IPS-18a (cell line): ENCODE data around the gene CCSER2.

Experiments used
- H3K27ac ChIP-seq: one replicate; pipeline ENCODE4 v1.5.1; 2013; ENCODE audit warnings: low read length
- H3K27me3 ChIP-seq: one replicate; pipeline ENCODE4 v1.6.1; 2013; ENCODE audit warnings: mild to moderate bottlenecking, low read length; ENCODE audit not compliant: control insufficient read depth, insufficient read depth
- H3K36me3 ChIP-seq: one replicate; pipeline ENCODE4 v1.6.1; 2013; ENCODE audit warnings: low read depth, low read length; ENCODE audit not compliant: control insufficient read depth
- H3K4me1 ChIP-seq: one replicate; pipeline ENCODE4 v1.6.1; 2013; ENCODE audit warnings: low read depth, low read length; ENCODE audit not compliant: control insufficient read depth
- H3K4me3 ChIP-seq: one replicate; pipeline ENCODE4 v1.5.1; 2013; ENCODE audit warnings: low read length
- H3K9ac ChIP-seq: one replicate; pipeline ENCODE4 v1.6.1; 2013; ENCODE audit warnings: mild to moderate bottlenecking, low read length, moderate library complexity
- H3K9me3 ChIP-seq: one replicate; pipeline ENCODE4 v1.6.1; 2013; ENCODE audit warnings: low read depth, low read length; ENCODE audit not compliant: control insufficient read depth

Gene CCSER2

GRCh38 chr10:84510121-84510520 is 181.7 kb downstream of the CCSER2 start:
- peaks cover 5% of the 10 kb centered on the region for H3K36me3 ChIP-seq
- no peak overlapping the region for H3K27ac ChIP-seq
- H3K4me3 ChIP-seq, result no peak overlapping the region
- H3K4me1 ChIP-seq, result peaks cover 8% of the 10 kb centered on the region
- H3K9ac ChIP-seq, result no peak overlapping the region
- H3K9me3 ChIP-seq, result no peaks in the 10 kb centered on the region
- no peaks in the 10 kb centered on the region for H3K27me3 ChIP-seq

- Histone ChIP-seq H3K9ac (no peak overlapping the region), H3K9me3 (no peaks in the 10 kb centered on the region), H3K4me3 (no peak overlapping the region), H3K4me1 (peaks cover 8% of the 10 kb centered on the region), H3K27ac (no peak overlapping the region), H3K36me3 (peaks cover 5% of the 10 kb centered on the region), H3K27me3 (no peaks in the 10 kb centered on the region)
These were observed 182.7 kb downstream of the CCSER2 start for GRCh38 chr10:84511106-84511505.

- Histone ChIP-seq H3K27ac (no peak overlapping the region), H3K36me3 (peaks cover 5% of the 10 kb centered on the region), H3K9me3 (no peaks in the 10 kb centered on the region), H3K9ac (no peak overlapping the region), H3K4me3 (no peak overlapping the region), H3K27me3 (no peaks in the 10 kb centered on the region), H3K4me1 (peaks cover 8% of the 10 kb centered on the region)
These were observed 183.4 kb downstream of the CCSER2 start for GRCh38 chr10:84511709-84512285.

GRCh38 chr10:84517554-84517953 is 189.2 kb downstream of the CCSER2 start:
- no peak overlapping the region for H3K9ac ChIP-seq
- no peaks in the 10 kb centered on the region for H3K9me3 ChIP-seq
- peaks cover 5% of the 10 kb centered on the region for H3K36me3 ChIP-seq
- no peak overlapping the region for H3K27ac ChIP-seq
- no peaks in the 10 kb centered on the region for H3K27me3 ChIP-seq
- peaks cover 24% of the 10 kb centered on the region for H3K4me1 ChIP-seq
- H3K4me3 ChIP-seq, result no peak overlapping the region

GRCh38 chr10:84519235-84519634 is 190.8 kb downstream of the CCSER2 start:
- Histone ChIP-seq H3K4me3 (no peak overlapping the region), H3K27ac (no peak overlapping the region), H3K9me3 (no peaks in the 10 kb centered on the region), H3K4me1 (peaks cover 16% of the 10 kb centered on the region), H3K36me3 (peaks cover 2% of the 10 kb centered on the region), H3K27me3 (no peaks in the 10 kb centered on the region), H3K9ac (no peak overlapping the region)

GRCh38 chr10:84521013-84521412 is 192.6 kb downstream of the CCSER2 start:
- Histone ChIP-seq H3K4me3 (no peak overlapping the region), H3K36me3 (no peaks in the 10 kb centered on the region), H3K27me3 (no peaks in the 10 kb centered on the region), H3K27ac (no peak overlapping the region), H3K9me3 (peaks cover 7% of the 10 kb centered on the region), H3K4me1 (peaks cover 15% of the 10 kb centered on the region), H3K9ac (no peak overlapping the region)

GRCh38 chr10:84521468-84521867 is 193.1 kb downstream of the CCSER2 start:
- Histone ChIP-seq H3K36me3 (no peaks in the 10 kb centered on the region), H3K4me1 (peaks cover 15% of the 10 kb centered on the region)

GRCh38 chr10:84522612-84523462 is 194.4 kb downstream of the CCSER2 start:
- H3K4me3 ChIP-seq, result no peak overlapping the region
- no peak overlapping the region for H3K9ac ChIP-seq
- peaks cover 15% of the 10 kb centered on the region for H3K4me1 ChIP-seq
- no peaks in the 10 kb centered on the region for H3K36me3 ChIP-seq
- peaks cover 7% of the 10 kb centered on the region for H3K9me3 ChIP-seq
- H3K27ac ChIP-seq, result no peak overlapping the region
- no peaks in the 10 kb centered on the region for H3K27me3 ChIP-seq

More at GRCh38 chr10:84521468-84521867, 193.1 kb downstream of the CCSER2 start:
- H3K9ac ChIP-seq, result no peak overlapping the region
- H3K4me3 ChIP-seq, result no peak overlapping the region
- H3K9me3 ChIP-seq, result peaks cover 7% of the 10 kb centered on the region
- no peak overlapping the region for H3K27ac ChIP-seq
- H3K27me3 ChIP-seq, result no peaks in the 10 kb centered on the region

- Histone ChIP-seq H3K36me3 (no peaks in the 10 kb centered on the region), H3K9ac (no peak overlapping the region), H3K4me1 (peaks cover 15% of the 10 kb centered on the region), H3K4me3 (no peak overlapping the region), H3K9me3 (peaks cover 7% of the 10 kb centered on the region), H3K27me3 (no peaks in the 10 kb centered on the region), H3K27ac (no peak overlapping the region)
These were observed 195.1 kb downstream of the CCSER2 start for GRCh38 chr10:84523526-84523925.

GRCh38 chr10:84524435-84524834 is 196.0 kb downstream of the CCSER2 start:
- no peaks in the 10 kb centered on the region for H3K27me3 ChIP-seq
- H3K4me1 ChIP-seq, result peaks cover 15% of the 10 kb centered on the region
- H3K36me3 ChIP-seq, result no peaks in the 10 kb centered on the region
- peaks cover 7% of the 10 kb centered on the region for H3K9me3 ChIP-seq
- no peak overlapping the region for H3K27ac ChIP-seq
- H3K4me3 ChIP-seq, result no peak overlapping the region
- no peak overlapping the region for H3K9ac ChIP-seq

GRCh38 chr10:84525120-84525806 is 196.9 kb downstream of the CCSER2 start:
- Histone ChIP-seq H3K36me3 (no peaks in the 10 kb centered on the region), H3K4me3 (no peak overlapping the region), H3K27ac (no peak overlapping the region), H3K9ac (no peak overlapping the region), H3K9me3 (peaks cover 7% of the 10 kb centered on the region), H3K4me1 (peaks cover 15% of the 10 kb centered on the region), H3K27me3 (no peaks in the 10 kb centered on the region)
